Stomach (tissue), 4 donors: Measurements from ENCODE around the gene OSGEPL1.

Source experiments
- EP300 ChIP-seq: sonication (generic); formaldehyde crosslinking; IDR thresholded peaks from one replicate; pipeline ENCODE4 v1.6.1; 2017; ENCODE audit warnings: antibody characterized with exemption
- POLR2A ChIP-seq, 4 donors: fragments of 450-650 bp; IDR thresholded peaks; one replicate each; pipeline ENCODE4 v1.6.1; 2016; ENCODE audit warnings: antibody characterized with exemption in 4 of 4, control low read depth in 2 of 4, mild to moderate bottlenecking in 1 of 4, moderate library complexity in 1 of 4
- POLR2AphosphoS5 ChIP-seq, 3 donors: sonication (generic); formaldehyde crosslinking; IDR thresholded peaks; one replicate each; pipeline ENCODE4 v1.6.1; 2016; ENCODE audit warnings: antibody characterized with exemption in 3 of 3
- TF ChIP-seq, protein P1 (sequence below), 7 experiments: fragments of 450-650 bp in 4 of 7; fragments of 200-600 bp in 3 of 7; sonication (generic) in 3 of 7; IDR thresholded peaks; one replicate each; pipeline ENCODE4 v1.5.1; 2016 to 2019; ENCODE audit warnings: antibody characterized with exemption in 7 of 7, control low read depth in 2 of 7, mild to moderate bottlenecking in 1 of 7

DNA sequence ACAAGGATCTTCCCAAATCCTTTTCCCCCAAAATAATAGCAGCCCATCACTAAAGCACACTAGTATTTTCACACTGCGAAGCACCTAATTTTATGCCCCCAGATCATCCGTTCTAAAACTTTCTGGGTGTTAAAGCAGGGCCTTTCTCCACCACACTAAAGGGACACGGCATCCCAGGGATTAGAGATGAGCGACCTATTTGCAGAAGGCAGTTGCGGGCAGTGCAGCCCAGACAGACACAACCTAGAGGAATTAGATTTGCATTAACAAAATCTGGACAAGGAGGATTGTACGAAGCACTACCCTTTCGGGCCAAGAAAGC lies 402 bp downstream of the OSGEPL1 start:
- TF ChIP-seq, protein P1, sequence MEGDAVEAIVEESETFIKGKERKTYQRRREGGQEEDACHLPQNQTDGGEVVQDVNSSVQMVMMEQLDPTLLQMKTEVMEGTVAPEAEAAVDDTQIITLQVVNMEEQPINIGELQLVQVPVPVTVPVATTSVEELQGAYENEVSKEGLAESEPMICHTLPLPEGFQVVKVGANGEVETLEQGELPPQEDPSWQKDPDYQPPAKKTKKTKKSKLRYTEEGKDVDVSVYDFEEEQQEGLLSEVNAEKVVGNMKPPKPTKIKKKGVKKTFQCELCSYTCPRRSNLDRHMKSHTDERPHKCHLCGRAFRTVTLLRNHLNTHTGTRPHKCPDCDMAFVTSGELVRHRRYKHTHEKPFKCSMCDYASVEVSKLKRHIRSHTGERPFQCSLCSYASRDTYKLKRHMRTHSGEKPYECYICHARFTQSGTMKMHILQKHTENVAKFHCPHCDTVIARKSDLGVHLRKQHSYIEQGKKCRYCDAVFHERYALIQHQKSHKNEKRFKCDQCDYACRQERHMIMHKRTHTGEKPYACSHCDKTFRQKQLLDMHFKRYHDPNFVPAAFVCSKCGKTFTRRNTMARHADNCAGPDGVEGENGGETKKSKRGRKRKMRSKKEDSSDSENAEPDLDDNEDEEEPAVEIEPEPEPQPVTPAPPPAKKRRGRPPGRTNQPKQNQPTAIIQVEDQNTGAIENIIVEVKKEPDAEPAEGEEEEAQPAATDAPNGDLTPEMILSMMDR (IDR thresholded peaks at IDR 0.05) = no peak
- TF ChIP-seq EP300 (no peak), POLR2AphosphoS5 (IDR thresholded peaks at IDR 0.05) (no peak), POLR2A (IDR thresholded peaks at IDR 0.05) (no peak)
